ENCODE data around the gene SLC6A12.

The SLC6A12 gene

GRCh38 chr12:201361-201760 lies 12.6 kb downstream of the SLC6A12 start:
- H3K79me2 ChIP-seq (ENCODE audit: insufficient read depth, low read depth) = no peaks in the 10 kb centered on the region
- no peak overlapping the region for H3K9ac ChIP-seq
- H4K20me1 ChIP-seq (ENCODE audit: insufficient read depth) = no peaks in the 10 kb centered on the region
- no peak overlapping the region for H3K27ac ChIP-seq
- H3K36me3 ChIP-seq (ENCODE audit: insufficient read depth) = no peaks in the 10 kb centered on the region
- H3K4me1 ChIP-seq (ENCODE audit: low read depth, poor library complexity, severe bottlenecking) = no peaks in the 10 kb centered on the region
- H2AFZ ChIP-seq (ENCODE audit: low read depth) = no peak overlapping the region
- H3K27me3 ChIP-seq (ENCODE audit: insufficient read depth, low read depth) = peaks cover 7% of the 10 kb centered on the region; the same call in 1 of the 2 replicates
- no peak overlapping the region for H3K4me3 ChIP-seq (IDR thresholded peaks at IDR 0.05; ENCODE audit: insufficient read depth, low read depth, low read length)
- TF ChIP-seq, protein P1, sequence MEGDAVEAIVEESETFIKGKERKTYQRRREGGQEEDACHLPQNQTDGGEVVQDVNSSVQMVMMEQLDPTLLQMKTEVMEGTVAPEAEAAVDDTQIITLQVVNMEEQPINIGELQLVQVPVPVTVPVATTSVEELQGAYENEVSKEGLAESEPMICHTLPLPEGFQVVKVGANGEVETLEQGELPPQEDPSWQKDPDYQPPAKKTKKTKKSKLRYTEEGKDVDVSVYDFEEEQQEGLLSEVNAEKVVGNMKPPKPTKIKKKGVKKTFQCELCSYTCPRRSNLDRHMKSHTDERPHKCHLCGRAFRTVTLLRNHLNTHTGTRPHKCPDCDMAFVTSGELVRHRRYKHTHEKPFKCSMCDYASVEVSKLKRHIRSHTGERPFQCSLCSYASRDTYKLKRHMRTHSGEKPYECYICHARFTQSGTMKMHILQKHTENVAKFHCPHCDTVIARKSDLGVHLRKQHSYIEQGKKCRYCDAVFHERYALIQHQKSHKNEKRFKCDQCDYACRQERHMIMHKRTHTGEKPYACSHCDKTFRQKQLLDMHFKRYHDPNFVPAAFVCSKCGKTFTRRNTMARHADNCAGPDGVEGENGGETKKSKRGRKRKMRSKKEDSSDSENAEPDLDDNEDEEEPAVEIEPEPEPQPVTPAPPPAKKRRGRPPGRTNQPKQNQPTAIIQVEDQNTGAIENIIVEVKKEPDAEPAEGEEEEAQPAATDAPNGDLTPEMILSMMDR (conservative IDR thresholded peaks at IDR 0.05; ENCODE audit: low read depth, low read length) = no peak
- H3K4me2 ChIP-seq = no peak overlapping the region

DNA sequence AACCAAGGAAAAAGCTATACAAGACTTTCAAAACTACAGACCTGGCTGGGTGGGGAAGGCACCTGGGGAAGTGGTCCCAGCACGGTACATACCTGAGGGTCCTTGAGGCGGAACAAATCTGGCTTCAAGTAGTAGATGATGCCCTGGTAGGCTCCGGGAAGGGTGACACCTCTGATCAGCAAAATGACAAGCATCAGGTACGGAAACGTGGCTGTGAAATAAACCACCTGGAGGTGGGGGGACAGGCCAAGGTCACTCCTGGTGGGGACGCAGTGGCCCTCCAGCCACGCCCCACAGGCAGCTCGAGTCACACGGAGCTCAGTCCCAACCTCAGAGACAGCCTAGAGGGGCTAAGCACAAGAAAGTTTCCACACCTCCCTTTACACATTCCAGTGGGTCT lies 15.3 kb downstream of the SLC6A12 start:
- Histone ChIP-seq H2AFZ (ENCODE audit: low read depth) (no peak overlapping the region), H3K27me3 (ENCODE audit: insufficient read depth, low read depth) (peaks cover 11% of the 10 kb centered on the region; the same call in 1 of the 2 replicates), H3K9ac (no peak overlapping the region), H3K4me2 (no peak overlapping the region), H3K79me2 (ENCODE audit: insufficient read depth, low read depth) (no peaks in the 10 kb centered on the region), H3K4me3 (IDR thresholded peaks at IDR 0.05; ENCODE audit: insufficient read depth, low read depth, low read length) (no peak overlapping the region), H3K4me1 (ENCODE audit: low read depth, poor library complexity, severe bottlenecking) (no peaks in the 10 kb centered on the region), H3K27ac (no peak overlapping the region), H3K36me3 (ENCODE audit: insufficient read depth) (no peaks in the 10 kb centered on the region), H4K20me1 (ENCODE audit: insufficient read depth) (no peaks in the 10 kb centered on the region)
- TF ChIP-seq, protein P1 (conservative IDR thresholded peaks at IDR 0.05; ENCODE audit: low read depth, low read length) = no peak

GRCh38 chr12:197911-198695 lies 15.9 kb downstream of the SLC6A12 start:
- Histone ChIP-seq H3K36me3 (ENCODE audit: insufficient read depth) (no peaks in the 10 kb centered on the region), H3K79me2 (ENCODE audit: insufficient read depth, low read depth) (no peaks in the 10 kb centered on the region), H3K9ac (no peak overlapping the region), H3K27me3 (ENCODE audit: insufficient read depth, low read depth) (peaks cover 11% of the 10 kb centered on the region; the same call in 1 of the 2 replicates), H2AFZ (ENCODE audit: low read depth) (no peak overlapping the region), H3K4me3 (IDR thresholded peaks at IDR 0.05; ENCODE audit: insufficient read depth, low read depth, low read length) (no peak overlapping the region), H3K27ac (no peak overlapping the region), H4K20me1 (ENCODE audit: insufficient read depth) (no peaks in the 10 kb centered on the region), H3K4me2 (no peak overlapping the region), H3K4me1 (ENCODE audit: low read depth, poor library complexity, severe bottlenecking) (no peaks in the 10 kb centered on the region)
- TF ChIP-seq, protein P1 (conservative IDR thresholded peaks at IDR 0.05; ENCODE audit: low read depth, low read length) = no peak

GRCh38 chr12:197347-197746 lies 16.6 kb downstream of the SLC6A12 start:
- no peak overlapping the region for H3K27ac ChIP-seq
- no peak overlapping the region for H3K9ac ChIP-seq
- H3K4me3 ChIP-seq (IDR thresholded peaks at IDR 0.05; ENCODE audit: insufficient read depth, low read depth, low read length) = no peak overlapping the region
- no peaks in the 10 kb centered on the region for H4K20me1 ChIP-seq (ENCODE audit: insufficient read depth)
- H3K36me3 ChIP-seq (ENCODE audit: insufficient read depth) = no peaks in the 10 kb centered on the region
- H3K79me2 ChIP-seq (ENCODE audit: insufficient read depth, low read depth) = no peaks in the 10 kb centered on the region
- no peak overlapping the region for H3K4me2 ChIP-seq
- H3K27me3 ChIP-seq (ENCODE audit: insufficient read depth, low read depth) = peaks cover 8% of the 10 kb centered on the region; the same call in 1 of the 2 replicates
- no peak overlapping the region for H2AFZ ChIP-seq (ENCODE audit: low read depth)
- no peaks in the 10 kb centered on the region for H3K4me1 ChIP-seq (ENCODE audit: low read depth, poor library complexity, severe bottlenecking)
- TF ChIP-seq, protein P1 (conservative IDR thresholded peaks at IDR 0.05; ENCODE audit: low read depth, low read length) = no peak

Measured in KMS-11 (cell line).